Activated CD4-positive, alpha-beta T cell treated with anti-CD3 and anti-CD28 coated beads, Interleukin-2, Interleukin-4, amounts not matched to agents 100 ng/mL and 50 ng/mL, durations not matched to agents 16 hours and 8 hours (primary cell): ENCODE measurements around the gene C1orf35.

ENCODE experiments used
- DNase-seq: peaks from one replicate; pipeline ENCODE4 v3.0.0-alpha.2; 2020; ENCODE audit warnings: low spot score

Gene C1orf35

GRCh38 chr1:228079013-228079412 lies 24.1 kb downstream of the C1orf35 start:
- DNase-seq, result no peak

- DNase-seq, result no peak
These were observed 25.4 kb downstream of the C1orf35 start for GRCh38 chr1:228077565-228078330.

DNA sequence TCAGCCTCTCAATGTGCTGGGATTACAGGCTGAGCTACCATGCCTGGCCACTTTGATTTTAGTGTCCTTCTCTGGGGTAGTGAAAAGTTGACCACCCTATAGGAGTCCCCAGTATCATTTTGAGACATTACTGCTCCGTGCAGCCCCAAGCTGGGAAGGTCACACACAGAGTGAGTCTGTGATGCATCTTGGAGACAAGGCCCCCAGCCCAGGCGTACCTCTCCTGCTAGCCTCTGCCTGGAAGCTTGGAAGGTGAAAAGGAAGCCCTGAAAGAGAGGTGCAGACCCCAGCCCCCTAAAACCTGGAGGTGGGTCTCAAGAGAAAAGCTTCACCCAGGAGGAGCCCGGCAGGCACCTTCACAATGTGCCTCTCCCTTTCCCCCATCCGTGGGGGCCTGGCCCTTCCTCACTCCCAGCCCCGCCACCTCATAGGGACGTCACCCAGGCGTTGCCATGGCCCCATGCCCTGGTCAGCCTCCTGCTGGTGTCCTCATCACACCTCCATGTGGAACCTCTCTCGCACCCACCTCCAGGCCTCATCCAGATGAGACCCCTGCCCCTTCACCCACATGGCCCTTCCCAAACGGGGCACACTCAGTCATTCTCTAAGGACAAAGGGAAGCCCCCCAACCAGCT lies 26.2 kb downstream of the C1orf35 start:
- no peak for DNase-seq

DNA sequence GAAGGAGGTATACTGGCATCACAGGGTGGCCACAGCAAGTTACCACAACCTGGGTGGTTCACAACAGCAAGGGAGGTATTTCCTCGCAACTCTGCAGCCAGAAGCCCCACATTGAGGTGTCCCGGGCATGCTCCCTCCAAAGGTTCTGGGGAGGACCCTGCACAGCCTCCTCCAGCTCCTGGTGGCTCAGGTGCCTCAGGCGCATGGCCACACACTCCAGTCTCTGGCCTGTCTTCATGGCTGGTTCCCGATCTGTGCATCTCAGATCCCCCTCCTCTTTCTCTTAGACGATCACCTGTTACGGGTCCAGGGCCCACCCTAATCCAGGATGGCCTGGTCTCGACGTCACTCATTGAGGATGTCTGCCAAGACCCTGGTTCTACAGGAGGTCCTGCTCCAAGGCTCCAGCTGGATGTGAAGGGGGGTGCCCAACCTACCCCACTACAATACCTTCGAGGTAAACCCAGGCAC lies 27.3 kb downstream of the C1orf35 start:
- DNase-seq, result no peak

- no peak for DNase-seq
These were observed 28.0 kb downstream of the C1orf35 start for GRCh38 chr1:228074954-228075730.

GRCh38 chr1:228073857-228074545 lies 29.1 kb downstream of the C1orf35 start:
- DNase-seq, result no peak

- DNase-seq, result no peak
These were observed 29.9 kb downstream of the C1orf35 start for GRCh38 chr1:228073061-228073856.

DNA sequence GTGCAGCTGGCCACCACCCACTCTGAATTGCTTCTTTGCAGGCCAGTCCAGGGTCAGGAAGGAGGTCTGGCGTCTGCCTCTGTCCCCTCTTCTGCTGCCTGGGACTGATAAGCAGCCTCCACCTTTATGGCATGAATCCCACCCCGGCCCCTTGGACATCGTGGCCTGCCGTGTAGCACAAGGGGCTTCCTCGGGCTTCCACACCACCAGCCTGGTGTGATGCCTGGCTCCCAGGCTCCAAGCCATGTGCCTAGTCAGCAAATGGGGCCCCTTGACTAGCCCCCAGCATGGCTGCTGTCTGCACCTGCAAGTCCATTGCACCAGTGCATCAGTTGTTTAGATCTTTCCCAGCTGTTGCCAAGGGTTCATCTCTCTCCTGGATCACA lies 30.5 kb downstream of the C1orf35 start:
- no peak for DNase-seq

- no peak for DNase-seq
These were observed 31.1 kb downstream of the C1orf35 start for GRCh38 chr1:228071839-228072657.

DNA sequence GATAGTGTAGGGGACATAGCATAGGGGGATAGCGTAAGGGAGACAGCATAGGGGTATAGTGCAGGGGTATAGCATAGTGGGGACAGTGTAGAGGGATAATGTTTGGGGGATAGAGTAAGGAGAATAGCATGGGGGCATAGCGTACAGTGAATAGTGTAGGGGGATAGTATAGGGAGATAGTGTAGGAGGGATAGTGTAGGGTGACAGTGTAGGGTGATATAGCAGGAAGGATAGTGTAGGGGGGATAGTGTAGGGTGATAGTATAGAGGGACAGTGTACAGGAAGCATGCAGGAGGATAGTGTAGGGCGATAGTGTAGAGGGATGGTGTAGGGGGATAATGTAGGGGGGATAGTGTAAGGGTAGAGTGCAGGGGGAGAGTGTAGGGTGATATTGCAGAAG lies 32.3 kb downstream of the C1orf35 start:
- DNase-seq, result no peak

GRCh38 chr1:228070173-228070572 lies 33.0 kb downstream of the C1orf35 start:
- no peak for DNase-seq

GRCh38 chr1:228068359-228068758 lies 34.8 kb downstream of the C1orf35 start:
- no peak for DNase-seq

- DNase-seq, result no peak
These were observed 36.1 kb downstream of the C1orf35 start for GRCh38 chr1:228066891-228067654.

GRCh38 chr1:228066416-228066815 lies 36.7 kb downstream of the C1orf35 start:
- no peak for DNase-seq

- DNase-seq, result no peak
These were observed 37.4 kb downstream of the C1orf35 start for GRCh38 chr1:228065543-228066347.

- no peak for DNase-seq
These were observed 38.2 kb downstream of the C1orf35 start for GRCh38 chr1:228064741-228065542.

DNA sequence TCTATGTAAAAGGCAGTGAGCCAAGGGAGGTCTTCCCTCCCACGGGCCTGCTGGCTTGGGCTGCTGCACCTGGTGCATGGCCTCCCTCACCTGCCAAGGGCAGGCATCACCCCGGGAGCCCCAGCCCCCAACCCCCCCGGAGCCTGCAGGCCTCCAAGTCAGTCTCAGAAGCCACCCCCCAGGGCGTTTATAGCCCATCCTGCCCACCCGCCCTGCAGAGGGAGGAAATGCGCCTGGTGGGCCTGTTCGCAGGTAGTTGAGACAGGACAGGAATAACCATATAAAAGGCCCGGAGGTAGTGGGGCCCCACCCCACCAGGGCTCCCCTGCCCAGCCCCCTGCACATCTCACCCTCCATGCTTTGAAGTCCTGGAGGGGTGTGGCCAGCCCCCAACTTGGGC lies 38.8 kb downstream of the C1orf35 start:
- DNase-seq, result no peak
